ENCODE data around the gene PPIA. TPM values are rescaled to one million over a fixed set of nuclear protein-coding genes. Genes with fewer than 3 reads are reported as not detected.

PPIA gene
- total RNA-seq (2014; rRNA removed; shearing (Covaris generic)) (2,827 and 2,935 TPM in 2 replicates), total RNA-seq (2022) (2,267 and 2,573 TPM in 2 replicates), Bru-seq, nascent RNA (percentile 99 among the genes with signal in this experiment), BruChase-seq, experiment 1, labeled RNA remaining after a 6-hour chase (percentile 100 among the genes with signal in this experiment), BruChase-seq, experiment 2, labeled RNA remaining after a 2-hour chase (percentile 100 among the genes with signal in this experiment)
- long read RNA-seq, transcript PPIA-208 (6 exons, 907 nt) = minor isoform, 15 of 1,519 reads
- long read RNA-seq, transcript PPIA-201 (6 exons, 818 nt) = minor isoform, 15 of 1,519 reads
- long read RNA-seq, transcript PPIA-204 (5 exons, 2,238 nt) = major isoform, 1,393 of 1,519 reads
- long read RNA-seq, partial matches to known transcripts = 34 of 1,519 reads
- long read RNA-seq, other reads (novel, unspliced or antisense) = 58 of 1,519 reads

GRCh38 chr7:44796504-44797328 is at the start of gene PPIA:
PPIA (plus strand) TSS chr7:44796681; CDS start chr7:44796725, 44 bp downstream.
- H3K27ac ChIP-seq (ENCODE audit: low read depth, low read length, poor library complexity, severe bottlenecking) = peak within 1 kb of the TSS; percentile 82
- H3K9me2 ChIP-seq (ENCODE audit: insufficient read depth, low read length) = no peaks in the 10 kb centered on the region
- H3K4me2 ChIP-seq (ENCODE audit: low read length) = peak within 1 kb of the TSS; percentile 100
- no TSS peak for BruUV-seq (replicated peaks)
- peaks cover 49% of the 10 kb centered on the region for H3K79me2 ChIP-seq (ENCODE audit: insufficient read depth, low read depth, low read length)
- peak; percentile 100 for DNase-seq (ENCODE audit: low spot score)
- peaks cover 24% of the 10 kb centered on the region for H3K4me1 ChIP-seq (ENCODE audit: insufficient read depth, low read length, poor library complexity, severe bottlenecking)
- ChIA-PET CTCF (ENCODE audit: unreplicated experiment) (no interaction called here), POLR2A (interaction anchor here (0.6 to 1.9 kb wide), 4 partner anchors 8 to 418 kb away, joined by 3 to 7 read pairs (median 5); no protein-coding TSS in a partner anchor)
- H2AFZ ChIP-seq (ENCODE audit: low read length) = peak within 1 kb of the TSS; percentile 66; the same call in 1 of the 2 replicates
- peaks cover 51% of the 10 kb centered on the region for H3K36me3 ChIP-seq (ENCODE audit: insufficient read depth, low read length)
- intact Hi-C loops (cut with micrococcal nuclease; ENCODE audit: unreplicated experiment) = loop anchor here (1.0 kb wide), 3 partner anchors 48 to 190 kb away; partner anchors contain the start of genes H2AZ2, OGDH and ZMIZ2
- H4K20me1 ChIP-seq (ENCODE audit: insufficient read depth, low read length) = peaks cover 28% of the 10 kb centered on the region
- no peaks in the 10 kb centered on the region for H3K9me3 ChIP-seq (ENCODE audit: low read length)
- H3K4me3 ChIP-seq (ENCODE audit: low read depth, low read length, poor library complexity, severe bottlenecking) = peak within 1 kb of the TSS; percentile 99
- TF ChIP-seq CTCF (conservative IDR thresholded peaks at IDR 0.05; ENCODE audit: low read length) = no peak
- no peak for TF ChIP-seq EZH2phosphoT487 (IDR thresholded peaks at IDR 0.05; ENCODE audit: borderline replicate concordance, low read depth, low read length)

GRCh38 chr7:44748045-44748947 is 48.2 kb upstream of the PPIA start, which contains the start of gene ZMIZ2:
ZMIZ2 (plus strand) TSS chr7:44748847; CDS start chr7:44756250, 7,403 bp downstream.
- no TSS peak for BruUV-seq (replicated peaks)
- Histone ChIP-seq H3K9me2 (ENCODE audit: insufficient read depth, low read length) (no peaks in the 10 kb centered on the region), H3K27ac (ENCODE audit: low read depth, low read length, poor library complexity, severe bottlenecking) (peak within 1 kb of the TSS; percentile 66), H3K4me3 (ENCODE audit: low read depth, low read length, poor library complexity, severe bottlenecking) (peak within 1 kb of the TSS; percentile 94), H2AFZ (ENCODE audit: low read length) (peak within 1 kb of the TSS; percentile 96), H3K36me3 (ENCODE audit: insufficient read depth, low read length) (peaks cover 3% of the 10 kb centered on the region; the same call in 1 of the 2 replicates), H3K79me2 (ENCODE audit: insufficient read depth, low read depth, low read length) (peaks cover 5% of the 10 kb centered on the region; the same call in 1 of the 2 replicates), H3K9me3 (ENCODE audit: low read length) (no peaks in the 10 kb centered on the region), H3K4me1 (ENCODE audit: insufficient read depth, low read length, poor library complexity, severe bottlenecking) (peaks cover 38% of the 10 kb centered on the region), H3K4me2 (ENCODE audit: low read length) (peak within 1 kb of the TSS; percentile 91), H4K20me1 (ENCODE audit: insufficient read depth, low read length) (peaks cover 15% of the 10 kb centered on the region; the same call in 1 of the 2 replicates)
- peak; percentile 94 for DNase-seq (ENCODE audit: low spot score)
- TF ChIP-seq EZH2phosphoT487 (IDR thresholded peaks at IDR 0.05; ENCODE audit: borderline replicate concordance, low read depth, low read length) (no peak), CTCF (conservative IDR thresholded peaks at IDR 0.05; ENCODE audit: low read length) (no peak)
- ChIA-PET POLR2A (interaction anchor here (0.6 to 1.2 kb wide), 9 partner anchors 50 to 1129 kb away, joined by 3 to 8 read pairs (median 3); partner anchors contain the start of gene OGDH), CTCF (ENCODE audit: unreplicated experiment) (no interaction called here)
- intact Hi-C loops (cut with micrococcal nuclease; ENCODE audit: unreplicated experiment) = loop anchor here (1.0 to 2.0 kb wide), 4 partner anchors 48 to 165 kb away; partner anchors contain the start of genes H2AZ2, OGDH, PPIA and TMED4
